HG02610 (cell line): ENCODE results near the gene ZFAND3.
"Not testable (repeated sequence)": the region's sequence is repeated elsewhere in the genome, so short reads cannot be mapped to it uniquely, and the experiment has no call there.

Experiments
- ATAC-seq: cut with Tn5 transposase; IDR thresholded peaks from one replicate; pipeline ENCODE4 v1.9.1; 2021; ENCODE audit warnings: mild to moderate bottlenecking, moderate library complexity; ENCODE audit not compliant: unreplicated experiment

Gene ZFAND3

GRCh38 chr6:38114976-38115625 lies 295.6 kb downstream of the ZFAND3 start:
- no peak for ATAC-seq

GRCh38 chr6:38115626-38116008 lies 296.1 kb downstream of the ZFAND3 start:
- no peak for ATAC-seq

- ATAC-seq: no peak
Measured at GRCh38 chr6:38116248-38116647, 296.7 kb downstream of the ZFAND3 start.

GRCh38 chr6:38117281-38117680 lies 297.8 kb downstream of the ZFAND3 start:
- ATAC-seq: no peak

GRCh38 chr6:38118791-38119365 lies 299.4 kb downstream of the ZFAND3 start:
- no peak for ATAC-seq

GRCh38 chr6:38119516-38119915 lies 300.0 kb downstream of the ZFAND3 start:
- no peak for ATAC-seq

- not testable (repeated sequence) for ATAC-seq
Measured at GRCh38 chr6:38124224-38124926, 304.8 kb downstream of the ZFAND3 start.

GRCh38 chr6:38127284-38127683 lies 307.8 kb downstream of the ZFAND3 start:
- ATAC-seq: no peak

- ATAC-seq: peak; percentile 71
Measured at GRCh38 chr6:38131527-38131965, 312.0 kb downstream of the ZFAND3 start.

GRCh38 chr6:38133932-38134703 lies 314.6 kb downstream of the ZFAND3 start:
- no peak for ATAC-seq

- ATAC-seq: no peak
Measured at GRCh38 chr6:38134704-38135088, 315.2 kb downstream of the ZFAND3 start.

- ATAC-seq: no peak
Measured at GRCh38 chr6:38136547-38136946, 317.0 kb downstream of the ZFAND3 start.

GRCh38 chr6:38137608-38138265 lies 318.2 kb downstream of the ZFAND3 start:
- no peak for ATAC-seq

GRCh38 chr6:38138374-38138773 lies 318.8 kb downstream of the ZFAND3 start:
- no peak for ATAC-seq

GRCh38 chr6:38141085-38141484 lies 321.6 kb downstream of the ZFAND3 start:
- no peak for ATAC-seq

GRCh38 chr6:38141716-38142115 lies 322.2 kb downstream of the ZFAND3 start:
- no peak for ATAC-seq

GRCh38 chr6:38142178-38142902 lies 322.8 kb downstream of the ZFAND3 start:
- ATAC-seq: no peak

GRCh38 chr6:38143191-38144150 lies 323.9 kb downstream of the ZFAND3 start:
- ATAC-seq: no peak

- ATAC-seq: no peak
Measured at GRCh38 chr6:38144365-38144945, 324.9 kb downstream of the ZFAND3 start.
